CD4-positive, alpha-beta T cell treated with Interleukin-21 for 1 hour (primary cell): ENCODE data around the gene EXOC6.
"Not testable (repeated sequence)": the region's sequence is repeated elsewhere in the genome, so short reads cannot be mapped to it uniquely, and the experiment has no call there.

Source experiments
- DNase-seq: peaks from one replicate; pipeline ENCODE4 v3.0.0-alpha.2; 2020

The EXOC6 gene

GRCh38 chr10:92890471-92890870, 42.2 kb downstream of the EXOC6 start:
- no peak for DNase-seq

GRCh38 chr10:92891885-92892690, 43.8 kb downstream of the EXOC6 start:
- no peak for DNase-seq

- DNase-seq, result no peak
Measured at GRCh38 chr10:92892691-92893054, 44.4 kb downstream of the EXOC6 start.

- no peak for DNase-seq
Measured at GRCh38 chr10:92894081-92894655, 45.8 kb downstream of the EXOC6 start.

GRCh38 chr10:92897916-92898315, 49.6 kb downstream of the EXOC6 start:
- no peak for DNase-seq

- DNase-seq, result peak; percentile 82
Measured at GRCh38 chr10:92901819-92902251, 53.5 kb downstream of the EXOC6 start.

GRCh38 chr10:92903633-92904032, 55.3 kb downstream of the EXOC6 start:
- DNase-seq, result no peak

- DNase-seq, result no peak
Measured at GRCh38 chr10:92907280-92907679, 59.0 kb downstream of the EXOC6 start.

- not testable (repeated sequence) for DNase-seq
Measured at GRCh38 chr10:92912631-92913030, 64.3 kb downstream of the EXOC6 start.

GRCh38 chr10:92913973-92914372, 65.7 kb downstream of the EXOC6 start:
- DNase-seq, result no peak

- DNase-seq, result peak; percentile 52
Measured at GRCh38 chr10:92914478-92915325, 66.4 kb downstream of the EXOC6 start.

GRCh38 chr10:92915892-92916291, 67.6 kb downstream of the EXOC6 start:
- no peak for DNase-seq

GRCh38 chr10:92916433-92916832, 68.1 kb downstream of the EXOC6 start:
- DNase-seq, result no peak

GRCh38 chr10:92918603-92919002, 70.3 kb downstream of the EXOC6 start:
- DNase-seq, result no peak

GRCh38 chr10:92920866-92921265, 72.5 kb downstream of the EXOC6 start:
- DNase-seq, result no peak

GRCh38 chr10:92923416-92923815, 75.1 kb downstream of the EXOC6 start:
- no peak for DNase-seq

- no peak for DNase-seq
Measured at GRCh38 chr10:92929896-92930295, 81.6 kb downstream of the EXOC6 start.

GRCh38 chr10:92931597-92931996, 83.3 kb downstream of the EXOC6 start:
- no peak for DNase-seq

GRCh38 chr10:92937876-92938275, 89.6 kb downstream of the EXOC6 start:
- DNase-seq, result no peak

GRCh38 chr10:92938841-92939240, 90.5 kb downstream of the EXOC6 start:
- DNase-seq, result no peak

GRCh38 chr10:92942226-92942625, 93.9 kb downstream of the EXOC6 start:
- no peak for DNase-seq

- DNase-seq, result no peak
Measured at GRCh38 chr10:92946491-92946890, 98.2 kb downstream of the EXOC6 start.

- not testable (repeated sequence) for DNase-seq
Measured at GRCh38 chr10:92952573-92952972, 104.3 kb downstream of the EXOC6 start.
